ENCODE results near the gene FGF3. TPM values are rescaled to one million over a fixed set of nuclear protein-coding genes. Genes with fewer than 3 reads are reported as not detected.

Gene FGF3
- total RNA-seq, 1 experiment from 2014 or later: not detected

- H3K9me2 ChIP-seq (replicated peaks; ENCODE audit: insufficient read depth, low read length): no peaks in the 10 kb centered on the region
These were observed 12.8 kb upstream of the FGF3 start for GRCh38 chr11:69831985-69832384.

GRCh38 chr11:69830086-69830485, 10.9 kb upstream of the FGF3 start:
- DNase-seq: no peak
- Histone ChIP-seq H2AFZ (ENCODE audit: low read length) (no peak overlapping the region), H3K4me1 (ENCODE audit: low read length) (no peaks in the 10 kb centered on the region), H3K4me3 (ENCODE audit: low read length) (no peak overlapping the region), H3K9ac (ENCODE audit: low read length) (no peak overlapping the region), H3K36me3 (ENCODE audit: insufficient read depth, low read length) (no peaks in the 10 kb centered on the region), H3K27ac (ENCODE audit: low read length) (no peak overlapping the region), H4K20me1 (ENCODE audit: insufficient read depth, low read depth, low read length) (no peaks in the 10 kb centered on the region), H3K27me3 (ENCODE audit: low read length) (no peaks in the 10 kb centered on the region), H3K9me3 (ENCODE audit: low read length) (no peaks in the 10 kb centered on the region), H3K4me2 (ENCODE audit: low read depth, low read length, poor library complexity, severe bottlenecking) (no peak overlapping the region), H3K9me2 (replicated peaks; ENCODE audit: insufficient read depth, low read length) (no peaks in the 10 kb centered on the region), H3K79me2 (ENCODE audit: low read length) (no peaks in the 10 kb centered on the region)

More at GRCh38 chr11:69831985-69832384, 12.8 kb upstream of the FGF3 start:
- no peaks in the 10 kb centered on the region for H3K36me3 ChIP-seq (ENCODE audit: insufficient read depth, low read length)
- H3K4me2 ChIP-seq (ENCODE audit: low read depth, low read length, poor library complexity, severe bottlenecking): no peak overlapping the region
- H3K9me3 ChIP-seq (ENCODE audit: low read length): no peaks in the 10 kb centered on the region
- no peak overlapping the region for H3K9ac ChIP-seq (ENCODE audit: low read length)
- no peaks in the 10 kb centered on the region for H3K27me3 ChIP-seq (ENCODE audit: low read length)
- no peak overlapping the region for H2AFZ ChIP-seq (ENCODE audit: low read length)
- no peak for DNase-seq
- H3K79me2 ChIP-seq (ENCODE audit: low read length): no peaks in the 10 kb centered on the region
- H3K4me1 ChIP-seq (ENCODE audit: low read length): no peaks in the 10 kb centered on the region
- H4K20me1 ChIP-seq (ENCODE audit: insufficient read depth, low read depth, low read length): no peaks in the 10 kb centered on the region
- H3K27ac ChIP-seq (ENCODE audit: low read length): no peak overlapping the region
- no peak overlapping the region for H3K4me3 ChIP-seq (ENCODE audit: low read length)

- Histone ChIP-seq H3K9me3 (ENCODE audit: low read length) (no peaks in the 10 kb centered on the region), H3K79me2 (ENCODE audit: low read length) (no peaks in the 10 kb centered on the region), H3K4me1 (ENCODE audit: low read length) (no peaks in the 10 kb centered on the region), H4K20me1 (ENCODE audit: insufficient read depth, low read depth, low read length) (no peaks in the 10 kb centered on the region), H3K27me3 (ENCODE audit: low read length) (no peaks in the 10 kb centered on the region), H3K4me2 (ENCODE audit: low read depth, low read length, poor library complexity, severe bottlenecking) (no peak overlapping the region), H3K9me2 (replicated peaks; ENCODE audit: insufficient read depth, low read length) (no peaks in the 10 kb centered on the region), H3K4me3 (ENCODE audit: low read length) (no peak overlapping the region), H3K9ac (ENCODE audit: low read length) (no peak overlapping the region), H3K27ac (ENCODE audit: low read length) (no peak overlapping the region), H3K36me3 (ENCODE audit: insufficient read depth, low read length) (no peaks in the 10 kb centered on the region), H2AFZ (ENCODE audit: low read length) (no peak overlapping the region)
- no peak for DNase-seq
These were observed 9.7 kb upstream of the FGF3 start for GRCh38 chr11:69828971-69829344.

- H3K4me2 ChIP-seq (ENCODE audit: low read depth, low read length, poor library complexity, severe bottlenecking): no peak overlapping the region
- H3K9me2 ChIP-seq (replicated peaks; ENCODE audit: insufficient read depth, low read length): no peaks in the 10 kb centered on the region
These were observed 9.2 kb upstream of the FGF3 start for GRCh38 chr11:69828276-69828970.

DNA sequence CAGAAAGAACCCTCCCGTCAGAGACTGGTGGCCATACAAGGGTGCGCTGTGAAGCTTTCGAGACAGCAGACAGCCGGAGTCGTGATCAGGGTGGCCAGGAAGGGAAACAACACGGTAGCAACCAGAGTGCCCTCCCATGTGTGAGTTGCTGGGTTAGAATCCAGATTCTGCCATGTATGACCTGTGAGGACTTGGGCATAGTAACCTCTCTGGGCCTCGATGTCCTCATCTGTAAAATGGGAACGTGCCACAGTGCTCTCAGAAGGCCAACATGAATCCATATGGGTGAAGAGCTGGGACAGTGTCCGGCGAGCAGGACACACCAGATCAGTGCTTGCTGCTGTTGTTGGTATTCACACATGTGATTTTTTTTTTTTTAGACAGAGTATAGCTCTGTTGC, 7.6 kb upstream of the FGF3 start:
- Histone ChIP-seq H4K20me1 (ENCODE audit: insufficient read depth, low read depth, low read length) (no peaks in the 10 kb centered on the region), H3K4me3 (ENCODE audit: low read length) (no peak overlapping the region), H2AFZ (ENCODE audit: low read length) (no peak overlapping the region), H3K9me2 (replicated peaks; ENCODE audit: insufficient read depth, low read length) (no peaks in the 10 kb centered on the region), H3K9ac (ENCODE audit: low read length) (no peak overlapping the region), H3K36me3 (ENCODE audit: insufficient read depth, low read length) (no peaks in the 10 kb centered on the region), H3K4me1 (ENCODE audit: low read length) (no peaks in the 10 kb centered on the region), H3K4me2 (ENCODE audit: low read depth, low read length, poor library complexity, severe bottlenecking) (no peak overlapping the region), H3K27ac (ENCODE audit: low read length) (no peak overlapping the region), H3K27me3 (ENCODE audit: low read length) (no peaks in the 10 kb centered on the region), H3K79me2 (ENCODE audit: low read length) (no peaks in the 10 kb centered on the region), H3K9me3 (ENCODE audit: low read length) (no peaks in the 10 kb centered on the region)
- DNase-seq: no peak

More at GRCh38 chr11:69828276-69828970, 9.2 kb upstream of the FGF3 start:
- Histone ChIP-seq H3K9ac (ENCODE audit: low read length) (no peak overlapping the region), H3K4me1 (ENCODE audit: low read length) (no peaks in the 10 kb centered on the region), H3K9me3 (ENCODE audit: low read length) (no peaks in the 10 kb centered on the region), H3K4me3 (ENCODE audit: low read length) (no peak overlapping the region), H3K36me3 (ENCODE audit: insufficient read depth, low read length) (no peaks in the 10 kb centered on the region), H3K79me2 (ENCODE audit: low read length) (no peaks in the 10 kb centered on the region), H3K27ac (ENCODE audit: low read length) (no peak overlapping the region), H2AFZ (ENCODE audit: low read length) (no peak overlapping the region), H3K27me3 (ENCODE audit: low read length) (no peaks in the 10 kb centered on the region), H4K20me1 (ENCODE audit: insufficient read depth, low read depth, low read length) (no peaks in the 10 kb centered on the region)
- no peak for DNase-seq

GRCh38 chr11:69825941-69826340, 6.7 kb upstream of the FGF3 start:
- H3K4me1 ChIP-seq (ENCODE audit: low read length): no peaks in the 10 kb centered on the region
- no peaks in the 10 kb centered on the region for H3K27me3 ChIP-seq (ENCODE audit: low read length)
- no peak overlapping the region for H3K4me3 ChIP-seq (ENCODE audit: low read length)
- H2AFZ ChIP-seq (ENCODE audit: low read length): no peak overlapping the region
- H4K20me1 ChIP-seq (ENCODE audit: insufficient read depth, low read depth, low read length): no peaks in the 10 kb centered on the region
- H3K36me3 ChIP-seq (ENCODE audit: insufficient read depth, low read length): no peaks in the 10 kb centered on the region
- no peaks in the 10 kb centered on the region for H3K79me2 ChIP-seq (ENCODE audit: low read length)
- DNase-seq: no peak
- H3K9me2 ChIP-seq (replicated peaks; ENCODE audit: insufficient read depth, low read length): no peaks in the 10 kb centered on the region
- H3K4me2 ChIP-seq (ENCODE audit: low read depth, low read length, poor library complexity, severe bottlenecking): no peak overlapping the region
- H3K9me3 ChIP-seq (ENCODE audit: low read length): no peaks in the 10 kb centered on the region
- H3K9ac ChIP-seq (ENCODE audit: low read length): no peak overlapping the region
- no peak overlapping the region for H3K27ac ChIP-seq (ENCODE audit: low read length)

DNA sequence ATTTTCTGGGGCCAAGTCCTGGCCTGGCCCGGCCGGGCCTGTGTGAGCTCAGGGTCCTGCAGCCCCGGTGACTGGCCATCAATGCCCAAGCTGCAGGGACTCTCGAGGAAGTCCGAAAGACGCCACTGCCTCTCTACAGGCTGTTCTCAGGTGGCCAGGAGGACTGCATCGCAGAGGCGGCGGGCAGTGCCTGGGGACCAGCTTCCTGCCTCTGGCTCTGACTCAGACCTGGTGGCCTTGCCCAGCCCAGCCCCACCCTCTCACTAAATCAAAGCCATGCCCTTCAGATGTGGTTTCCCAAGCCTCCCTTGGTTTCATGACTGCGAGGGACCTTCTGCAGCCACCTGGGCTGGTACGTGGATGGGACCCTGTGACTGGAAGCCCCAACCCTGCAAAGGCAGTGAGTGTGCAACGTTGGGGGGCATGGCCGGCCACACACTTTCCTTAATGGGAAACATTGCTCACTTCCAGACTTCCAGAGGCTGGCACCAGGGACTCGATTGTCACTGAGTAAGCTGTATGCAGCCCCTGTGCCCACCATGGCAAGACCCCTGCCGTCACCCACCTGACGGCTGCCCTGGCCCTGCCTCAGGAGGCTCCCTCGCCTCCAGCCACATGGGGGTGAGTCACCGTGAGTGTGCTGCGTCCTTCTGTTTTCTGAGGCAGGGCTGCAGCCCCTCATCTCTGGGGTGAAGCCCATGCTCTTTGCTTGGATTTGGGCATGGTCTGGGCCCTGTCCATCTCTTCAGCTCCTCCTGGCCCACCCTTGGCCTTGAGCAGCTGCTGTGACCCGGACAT, 6.0 kb upstream of the FGF3 start:
- Histone ChIP-seq H3K9me2 (replicated peaks; ENCODE audit: insufficient read depth, low read length) (no peaks in the 10 kb centered on the region), H2AFZ (ENCODE audit: low read length) (no peak overlapping the region), H3K4me2 (ENCODE audit: low read depth, low read length, poor library complexity, severe bottlenecking) (no peak overlapping the region), H3K79me2 (ENCODE audit: low read length) (no peaks in the 10 kb centered on the region), H3K36me3 (ENCODE audit: insufficient read depth, low read length) (no peaks in the 10 kb centered on the region), H3K4me1 (ENCODE audit: low read length) (no peaks in the 10 kb centered on the region), H3K9me3 (ENCODE audit: low read length) (no peaks in the 10 kb centered on the region), H3K9ac (ENCODE audit: low read length) (no peak overlapping the region), H4K20me1 (ENCODE audit: insufficient read depth, low read depth, low read length) (no peaks in the 10 kb centered on the region), H3K27ac (ENCODE audit: low read length) (no peak overlapping the region), H3K4me3 (ENCODE audit: low read length) (no peak overlapping the region), H3K27me3 (ENCODE audit: low read length) (no peaks in the 10 kb centered on the region)
- DNase-seq: no peak

- H3K9ac ChIP-seq (ENCODE audit: low read length): no peak overlapping the region
- no peak for DNase-seq
- no peak overlapping the region for H3K27ac ChIP-seq (ENCODE audit: low read length)
- no peaks in the 10 kb centered on the region for H4K20me1 ChIP-seq (ENCODE audit: insufficient read depth, low read depth, low read length)
- H3K27me3 ChIP-seq (ENCODE audit: low read length): no peaks in the 10 kb centered on the region
- H3K79me2 ChIP-seq (ENCODE audit: low read length): no peaks in the 10 kb centered on the region
- no peaks in the 10 kb centered on the region for H3K4me1 ChIP-seq (ENCODE audit: low read length)
- no peak overlapping the region for H2AFZ ChIP-seq (ENCODE audit: low read length)
- no peak overlapping the region for H3K4me2 ChIP-seq (ENCODE audit: low read depth, low read length, poor library complexity, severe bottlenecking)
- no peak overlapping the region for H3K4me3 ChIP-seq (ENCODE audit: low read length)
- H3K36me3 ChIP-seq (ENCODE audit: insufficient read depth, low read length): no peaks in the 10 kb centered on the region
- no peaks in the 10 kb centered on the region for H3K9me3 ChIP-seq (ENCODE audit: low read length)
- no peaks in the 10 kb centered on the region for H3K9me2 ChIP-seq (replicated peaks; ENCODE audit: insufficient read depth, low read length)
These were observed 4.5 kb upstream of the FGF3 start for GRCh38 chr11:69823641-69824265.

Measured in Karpas-422 (cell line).